OCI-LY1 (cell line): ENCODE measurements around the gene APLN.

ENCODE experiments used
- CTCF ChIP-seq: fragments of 200-600 bp; sonication (generic), shearing (Covaris generic); IDR thresholded peaks from 2 replicates; pipeline ENCODE4 v1.5.1; 2017; ENCODE audit warnings: mild to moderate bottlenecking, antibody characterized with exemption, low read length, moderate library complexity, mixed read lengths
- EZH2 ChIP-seq: fragments of 200-600 bp; sonication (generic), shearing (Covaris generic); IDR thresholded peaks from 2 replicates; pipeline ENCODE4 v1.8.0; 2017; ENCODE audit warnings: borderline replicate concordance, mixed run types, mild to moderate bottlenecking, antibody characterized with exemption, low read length, moderate library complexity, mixed read lengths

- TF ChIP-seq CTCF (no peak), EZH2 (no peak)
Measured at GRCh38 chrX:129686422-129686948, 31.7 kb upstream of the APLN start.
